SK-N-MC (cell line): ENCODE measurements around the gene FILIP1L.

Source experiments
- EZH2 ChIP-seq: fragments of 200-600 bp; sonication (generic); IDR thresholded peaks from one replicate; pipeline ENCODE4 v1.6.1; 2017; ENCODE audit warnings: antibody characterized with exemption
- POLR2AphosphoS5 ChIP-seq: IDR thresholded peaks from 2 replicates; pipeline ENCODE4 v1.6.1; 2012; ENCODE audit warnings: mild to moderate bottlenecking, low read depth, low read length, borderline replicate concordance

- TF ChIP-seq POLR2AphosphoS5 (no peak), EZH2 (no peak)
Measured at GRCh38 chr3:99945328-99945995, 168.8 kb downstream of the FILIP1L start.
